Right ventricle myocardium superior (tissue), 1 donor: ENCODE data around the gene ATP6V1D. TPM values are rescaled to one million over a fixed set of nuclear protein-coding genes. Genes with fewer than 3 reads are reported as not detected.
"Not testable (repeated sequence)": the region's sequence is repeated elsewhere in the genome, so short reads cannot be mapped to it uniquely, and the experiment has no call there.

Experiments used
- ATAC-seq: fragments of 200-7000 bp; cut with Tn5 transposase; one replicate; pipeline ENCODE4 v1.9.1; 2020; ENCODE audit warnings: mild to moderate bottlenecking; ENCODE audit not compliant: poor library complexity
- DNase-seq: peaks from one replicate; pipeline ENCODE4 v3.0.0-alpha.2; 2020
- intact Hi-C: fragments of 100-400 bp; cut with DNase I; formaldehyde crosslinking; loops from one replicate; pipeline ENCODE4 v1.11.2; 2022
- total RNA-seq: library from RNA; stranded (reverse); fragmentation: NEBNext Ultra II Directional; extraction: Animal tissue kit (Norgen Biotek cat#: 25700); gene quantifications from one replicate; pipeline ENCODE4 v1.2.1, GENCODE V29; 2021
- donor health status: DM: no; HTN: yes; CAD: no; lungs with severe emphysema.

The ATP6V1D gene
- total RNA-seq, 1 donor from 2014 or later, result 154 TPM

DNA sequence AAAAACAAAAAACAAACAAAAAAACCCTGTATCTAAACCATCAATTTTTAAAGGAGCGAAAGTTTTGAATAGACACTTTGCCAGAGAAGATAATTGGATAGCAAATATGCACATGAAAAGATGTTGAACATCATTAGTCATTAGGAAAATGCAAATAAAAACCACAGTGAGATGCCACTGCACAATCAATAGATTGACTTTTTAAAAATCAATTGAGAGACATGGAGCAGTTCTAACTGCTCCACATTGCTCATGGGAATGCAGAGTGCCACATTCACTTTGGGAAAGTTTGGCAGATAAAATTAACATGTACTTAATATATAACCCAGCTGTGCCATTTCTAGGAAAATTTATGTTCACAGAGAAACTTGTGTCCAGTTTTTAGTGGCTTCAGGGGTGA is 13.2 kb upstream of the ATP6V1D start:
- intact Hi-C loops, result no loop called here
- no peak for ATAC-seq
- DNase-seq, result no peak

DNA sequence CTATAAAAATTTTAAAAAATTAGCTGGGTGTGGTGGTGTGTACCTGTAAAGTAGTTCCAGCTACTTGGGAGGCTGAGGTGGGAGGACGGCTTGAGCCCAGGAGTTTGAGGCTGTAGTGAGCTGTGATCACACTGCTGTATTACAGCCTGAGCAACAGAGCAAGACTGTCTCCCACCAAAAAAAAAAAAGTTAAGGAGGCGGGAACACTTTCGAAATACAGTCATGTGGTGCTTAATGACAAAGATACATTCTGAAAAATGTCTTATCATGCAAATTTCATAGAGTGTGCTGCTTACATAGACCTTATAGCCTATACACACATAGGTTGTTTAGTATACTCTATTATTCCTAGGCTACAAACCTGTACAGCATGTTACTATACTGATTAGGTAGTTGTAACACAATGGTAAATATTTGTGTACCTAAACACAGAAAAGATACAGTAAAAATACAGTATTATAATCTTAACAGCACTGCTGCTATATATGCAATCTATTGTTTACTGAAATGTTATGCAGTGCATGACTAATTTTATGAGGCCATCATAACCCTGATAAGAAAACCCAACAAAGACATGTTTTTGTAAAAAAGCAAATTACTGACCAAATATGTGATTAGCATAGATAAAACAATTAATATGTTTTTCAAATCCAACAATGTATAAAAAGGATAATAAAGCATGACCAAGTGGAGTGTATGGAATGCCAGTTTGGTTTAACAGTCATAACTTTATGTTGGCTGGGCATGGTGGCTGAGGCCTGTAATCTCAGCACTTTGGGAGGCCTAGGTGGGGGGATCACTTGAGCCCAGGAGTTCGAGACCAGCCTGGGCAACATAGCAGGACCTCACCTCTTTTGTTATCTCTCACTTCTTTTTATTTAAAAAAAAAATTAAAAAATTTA is 11.9 kb upstream of the ATP6V1D start:
- DNase-seq, result no peak
- intact Hi-C loops, result no loop called here
- no peak for ATAC-seq

DNA sequence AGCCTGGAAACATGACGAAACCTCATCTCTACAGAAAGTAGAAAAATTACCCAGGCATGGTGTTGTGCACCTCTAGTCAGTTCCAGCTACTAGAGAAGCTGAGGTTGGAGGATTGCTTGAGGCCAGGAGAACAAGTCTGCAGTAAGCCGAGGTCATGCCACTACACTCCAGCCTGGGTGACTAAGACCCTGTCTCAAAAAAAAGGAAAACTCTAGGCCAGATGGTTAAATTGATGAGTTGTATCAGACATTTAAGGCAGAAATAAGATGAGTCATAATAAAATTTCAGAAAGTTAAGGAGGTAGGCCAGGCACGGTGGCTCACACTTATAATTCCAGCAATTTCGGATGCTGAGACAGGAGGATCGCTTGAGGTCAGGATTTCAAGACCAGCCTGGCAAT is 11.2 kb upstream of the ATP6V1D start:
- ATAC-seq (no peak), DNase-seq (no peak)
- intact Hi-C loops, result no loop called here

DNA sequence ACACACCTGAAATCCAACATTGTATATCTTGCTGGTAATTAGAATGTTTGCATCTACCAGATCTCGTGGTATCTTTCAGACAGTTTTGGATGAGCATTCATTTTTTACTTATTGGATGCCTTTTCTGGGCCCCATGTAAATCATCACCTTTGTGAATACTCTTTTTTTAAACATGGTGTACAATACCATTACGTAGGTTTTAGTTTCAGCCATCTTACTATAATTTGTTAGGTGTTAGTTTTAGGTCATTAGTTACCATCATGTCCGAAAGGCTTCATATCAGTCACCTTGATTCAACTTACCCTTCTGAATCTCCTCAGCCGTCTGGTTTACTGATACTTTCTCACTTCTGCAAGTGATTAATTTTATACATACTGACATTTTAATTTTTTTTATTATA is 5.9 kb upstream of the ATP6V1D start:
- DNase-seq (no peak), ATAC-seq (no peak)
- intact Hi-C loops, result no loop called here

DNA sequence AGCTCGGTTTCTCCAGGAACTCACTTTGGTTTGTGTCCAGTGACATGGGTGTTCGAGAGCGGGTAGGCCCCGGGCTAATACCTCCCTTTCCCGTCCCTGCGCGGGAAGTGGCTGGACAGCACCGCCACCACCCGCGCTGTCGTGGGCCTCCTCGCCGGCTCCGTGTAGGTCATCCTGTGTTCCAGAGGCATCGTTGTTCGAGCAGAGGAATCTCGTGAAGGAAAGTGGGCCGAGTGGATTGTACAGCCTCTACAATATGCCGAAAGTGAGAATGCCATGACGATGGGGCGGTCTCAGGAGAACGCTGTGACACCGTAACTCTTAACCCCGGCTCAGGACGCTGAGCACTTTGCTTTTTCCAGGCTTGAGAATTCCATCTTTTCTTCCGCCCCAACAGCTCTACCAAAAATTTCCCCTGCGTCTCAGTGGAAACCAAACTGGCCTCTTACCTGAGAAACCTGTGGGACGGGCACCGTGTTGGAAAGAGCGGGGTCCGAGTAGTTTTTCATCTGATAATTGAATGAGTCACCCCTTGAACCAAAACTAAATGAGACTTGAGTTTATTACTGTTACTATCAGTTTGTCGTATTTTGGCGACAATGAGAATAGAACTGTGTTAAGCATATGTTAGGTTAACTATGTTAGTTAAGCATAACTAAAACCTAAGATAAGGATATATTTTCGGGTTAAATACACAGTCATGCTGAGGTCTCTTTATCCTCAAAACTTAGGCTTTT is 1.0 kb upstream of the ATP6V1D start:
- intact Hi-C loops, result no loop called here

DNA sequence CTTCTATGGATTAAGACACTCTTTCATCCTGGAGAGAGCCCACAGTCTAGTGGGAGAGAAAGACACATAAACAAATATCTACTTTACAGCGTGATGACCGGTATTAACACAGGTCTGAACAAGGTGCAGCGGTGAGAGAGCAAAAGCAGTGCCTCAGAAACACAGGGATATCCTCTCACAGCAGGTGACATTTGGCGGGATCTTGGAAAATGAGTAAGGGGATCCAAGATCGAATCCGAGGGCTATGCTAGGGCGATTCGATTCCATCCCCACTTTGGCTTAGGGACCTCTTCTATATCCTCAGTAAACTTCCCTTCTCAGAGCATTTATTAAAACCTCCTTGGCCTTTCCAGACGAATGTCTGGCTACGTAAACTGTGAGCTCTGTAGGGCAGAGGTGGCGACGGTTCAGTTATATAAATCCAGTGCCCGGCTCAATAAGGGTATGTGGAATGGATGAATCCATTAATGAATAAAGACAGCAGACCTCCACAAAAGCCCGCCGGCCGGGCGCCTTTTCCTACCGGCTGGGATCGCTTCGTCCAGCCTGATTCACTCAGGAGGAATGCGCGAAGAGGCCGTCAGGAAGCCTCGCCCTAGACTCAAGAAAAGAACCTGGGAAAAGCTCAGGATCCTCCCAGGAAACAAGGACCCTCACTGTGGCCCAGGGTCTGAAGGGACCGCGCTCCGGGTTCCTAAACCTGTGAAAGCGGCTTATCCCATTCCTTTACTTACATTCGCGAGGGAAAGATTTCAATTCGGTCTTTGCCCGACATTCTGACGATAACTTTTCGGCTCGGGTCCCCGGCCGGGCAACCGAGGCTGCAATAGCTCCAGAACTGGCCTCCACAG is 455 bp downstream of the ATP6V1D start:
- intact Hi-C loops, result no loop called here
- ATAC-seq (peak; percentile 0), DNase-seq (peak; percentile 52)

More for the DNA sequence above, 1.0 kb upstream of the ATP6V1D start:
- DNase-seq (no peak), ATAC-seq (peak; percentile 46)

DNA sequence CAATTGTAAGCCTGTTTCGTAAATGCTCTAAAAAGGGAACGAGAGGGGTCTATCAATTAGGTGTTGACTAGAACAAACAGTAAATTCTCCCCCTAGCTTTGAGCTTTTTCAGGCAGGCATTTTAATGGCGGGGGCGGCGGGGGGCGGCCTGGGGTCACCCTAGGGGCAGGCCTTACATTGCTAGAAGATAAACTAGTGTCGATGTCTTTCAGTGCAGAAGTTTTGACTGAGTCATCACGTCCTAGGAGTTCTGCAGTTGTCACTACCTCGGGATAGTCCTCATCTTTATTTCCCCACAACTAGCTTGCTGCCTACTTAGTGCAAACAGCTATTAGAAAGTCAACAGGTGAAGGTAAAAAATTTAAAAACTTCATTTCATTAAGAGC is 1.6 kb downstream of the ATP6V1D start:
- ATAC-seq, result no peak
- DNase-seq, result no peak
- intact Hi-C loops, result no loop called here

DNA sequence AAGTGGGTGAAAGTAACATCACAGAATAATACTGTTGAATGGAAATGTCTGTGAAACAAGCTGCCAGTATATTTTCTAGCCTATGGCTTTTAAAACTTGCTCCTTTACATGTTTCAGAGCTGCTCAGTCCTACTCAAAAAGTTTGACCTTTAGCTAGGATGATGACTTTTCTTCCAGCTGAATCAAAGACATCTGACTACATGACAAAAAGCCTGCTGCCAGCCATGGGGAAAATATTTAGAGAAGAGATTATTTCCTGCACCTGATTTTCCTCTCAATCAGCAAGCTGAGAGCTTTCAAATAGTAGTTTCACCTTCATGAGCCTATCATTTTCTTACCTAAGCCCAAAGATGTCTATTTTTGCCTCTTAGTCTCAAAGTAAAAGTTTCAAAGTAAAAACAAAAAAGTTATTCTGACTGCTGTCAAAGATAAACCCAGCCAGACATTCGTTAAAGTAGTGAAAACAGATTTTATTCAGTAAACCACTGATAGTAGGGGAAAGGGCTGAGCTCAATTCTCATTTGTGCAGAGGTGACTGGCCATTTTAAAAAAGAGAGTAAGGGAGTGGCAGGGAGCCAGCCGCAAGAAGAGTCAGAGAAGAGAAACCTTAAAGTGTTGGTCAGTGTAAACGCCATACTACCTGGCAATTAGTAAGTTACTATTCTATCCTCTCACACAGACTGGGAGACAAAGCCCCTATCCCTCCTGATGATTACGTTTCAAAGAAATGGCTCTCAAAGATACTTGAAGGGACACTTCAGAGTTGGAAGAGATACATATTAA is 2.2 kb downstream of the ATP6V1D start:
- ATAC-seq (no peak), DNase-seq (no peak)
- intact Hi-C loops, result no loop called here

DNA sequence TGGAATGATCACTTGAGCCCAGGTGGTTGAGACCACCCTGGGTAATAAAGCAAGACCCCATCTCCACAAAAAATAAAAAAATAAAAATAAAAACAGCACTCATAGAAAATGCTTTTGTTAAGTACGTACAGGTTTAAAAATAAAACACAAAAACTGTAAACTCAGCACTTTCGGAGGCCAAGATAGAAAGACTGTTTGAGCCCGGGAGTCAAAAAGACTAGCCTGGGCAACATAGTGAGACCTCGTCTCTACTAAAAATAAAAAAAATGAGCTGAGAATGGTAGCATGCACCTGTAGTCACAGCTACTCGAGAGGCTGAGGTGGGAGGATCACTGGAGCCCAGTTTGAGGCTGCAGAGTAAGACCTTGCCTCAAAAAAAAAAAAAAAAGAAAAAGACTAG is 7.5 kb downstream of the ATP6V1D start:
- intact Hi-C loops, result no loop called here
- ATAC-seq (no peak), DNase-seq (no peak)

DNA sequence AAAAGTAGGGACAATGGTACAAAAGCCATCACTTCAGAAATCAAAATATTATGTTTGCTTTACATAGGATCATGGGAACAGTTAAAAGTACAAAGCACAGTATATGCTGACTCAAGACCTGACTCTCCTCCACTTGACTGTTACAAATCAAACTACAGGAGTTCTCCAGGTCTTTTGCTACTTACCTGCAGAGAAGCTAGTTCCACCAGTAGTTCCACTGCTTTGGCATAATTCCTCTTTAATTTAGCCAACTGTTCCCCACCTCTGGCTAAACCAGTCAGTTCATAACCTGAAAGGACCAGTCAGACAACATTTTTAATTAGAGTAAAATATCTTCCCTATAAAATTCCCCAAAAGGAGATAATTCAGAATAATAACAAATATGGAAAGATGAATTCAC is 14.0 kb downstream of the ATP6V1D start:
- DNase-seq (no peak), ATAC-seq (no peak)
- intact Hi-C loops, result no loop called here

DNA sequence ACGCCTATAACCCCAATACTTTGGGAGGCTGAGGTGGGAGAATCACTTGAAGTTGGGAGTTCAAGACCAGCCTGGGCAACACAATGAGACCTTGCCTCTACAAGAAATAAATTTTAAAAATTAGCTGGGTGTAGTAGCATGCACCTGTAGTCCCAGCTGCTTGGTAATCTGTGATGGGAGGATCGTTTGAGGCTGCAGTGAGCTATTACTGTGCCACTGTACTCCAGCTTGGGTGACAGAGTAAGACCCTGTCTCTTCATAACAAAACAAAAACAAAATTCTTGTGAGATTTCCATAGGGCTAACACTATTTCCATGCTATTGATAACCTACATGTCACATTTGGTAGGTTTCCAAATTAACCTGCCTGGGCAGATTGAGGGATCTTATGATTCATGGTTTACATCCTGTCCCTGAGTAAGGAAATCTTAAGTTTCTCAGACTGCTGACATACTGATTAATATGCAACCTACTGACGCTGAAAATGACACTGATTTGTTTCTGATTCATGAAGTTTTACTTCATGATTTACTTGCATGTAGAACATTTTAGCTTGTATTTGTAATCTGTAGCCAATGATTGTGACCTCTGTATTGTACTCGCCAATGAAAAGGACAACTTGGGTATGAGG is 15.9 kb downstream of the ATP6V1D start:
- DNase-seq, result no peak
- no peak for ATAC-seq
- intact Hi-C loops, result no loop called here

DNA sequence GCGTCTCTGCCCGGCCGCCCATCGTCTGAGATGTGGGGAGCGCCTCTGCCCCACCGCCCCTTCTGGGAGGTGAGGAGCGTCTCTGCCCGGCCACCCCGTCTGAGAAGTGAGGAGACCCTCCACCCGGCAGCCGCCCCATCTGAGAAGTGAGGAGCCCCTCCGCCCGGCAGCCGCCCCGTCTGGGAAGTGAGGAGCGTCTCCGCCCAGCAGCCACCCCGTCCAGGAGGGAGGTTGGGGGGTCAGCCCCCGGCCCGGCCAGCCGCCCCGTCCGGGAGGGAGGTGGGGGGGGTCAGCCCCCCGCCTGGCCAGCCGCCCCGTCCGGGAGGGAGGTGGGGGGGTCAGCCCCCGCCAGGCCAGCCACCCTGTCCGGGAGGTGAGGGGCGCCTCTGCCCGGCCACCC is 18.4 kb downstream of the ATP6V1D start:
- ATAC-seq, intact Hi-C loops, DNase-seq: not testable (repeated sequence)

DNA sequence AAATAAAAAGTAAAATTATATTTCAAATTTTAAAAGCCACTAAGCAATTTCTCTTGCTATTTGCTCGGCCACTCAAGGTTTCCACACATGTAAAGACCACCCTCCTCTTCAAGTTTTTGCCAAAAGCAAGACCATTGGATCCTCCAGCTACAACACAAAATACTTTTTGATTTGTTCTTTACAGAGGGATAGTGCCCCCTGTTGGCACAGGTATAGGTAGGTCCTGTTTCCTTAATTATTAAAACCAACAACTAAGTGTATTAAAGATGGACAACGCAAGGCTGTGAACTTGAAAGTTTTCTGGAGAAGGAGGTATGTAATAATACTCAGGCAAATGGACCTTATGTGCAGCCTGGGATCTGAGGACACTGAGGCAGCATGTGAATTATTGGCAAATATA is 23.8 kb downstream of the ATP6V1D start:
- no peak for DNase-seq
- ATAC-seq, result no peak

DNA sequence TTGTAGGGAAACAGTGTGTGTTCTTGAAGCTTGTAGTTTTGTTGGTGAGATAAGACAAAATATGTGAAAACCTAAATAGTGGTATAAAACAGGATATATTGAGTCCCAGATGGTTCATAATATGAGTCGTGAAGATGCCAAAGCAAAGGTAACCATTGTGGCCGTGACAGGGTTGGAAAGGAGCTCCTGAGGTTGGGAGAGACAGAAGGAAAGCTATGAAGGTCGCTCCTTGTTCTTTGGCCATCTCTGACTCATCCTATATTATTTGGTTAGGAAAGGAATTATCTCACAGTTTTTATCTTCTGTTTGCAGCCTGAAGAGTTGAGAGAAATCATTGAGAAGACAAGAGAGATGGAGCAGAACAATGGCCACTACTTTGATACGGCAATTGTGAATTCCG is 27.1 kb downstream of the ATP6V1D start:
- ATAC-seq, result no peak
- DNase-seq, result no peak
- intact Hi-C loops, result no loop called here

More for the DNA sequence above, 23.8 kb downstream of the ATP6V1D start:
- intact Hi-C loops, result no loop called here

DNA sequence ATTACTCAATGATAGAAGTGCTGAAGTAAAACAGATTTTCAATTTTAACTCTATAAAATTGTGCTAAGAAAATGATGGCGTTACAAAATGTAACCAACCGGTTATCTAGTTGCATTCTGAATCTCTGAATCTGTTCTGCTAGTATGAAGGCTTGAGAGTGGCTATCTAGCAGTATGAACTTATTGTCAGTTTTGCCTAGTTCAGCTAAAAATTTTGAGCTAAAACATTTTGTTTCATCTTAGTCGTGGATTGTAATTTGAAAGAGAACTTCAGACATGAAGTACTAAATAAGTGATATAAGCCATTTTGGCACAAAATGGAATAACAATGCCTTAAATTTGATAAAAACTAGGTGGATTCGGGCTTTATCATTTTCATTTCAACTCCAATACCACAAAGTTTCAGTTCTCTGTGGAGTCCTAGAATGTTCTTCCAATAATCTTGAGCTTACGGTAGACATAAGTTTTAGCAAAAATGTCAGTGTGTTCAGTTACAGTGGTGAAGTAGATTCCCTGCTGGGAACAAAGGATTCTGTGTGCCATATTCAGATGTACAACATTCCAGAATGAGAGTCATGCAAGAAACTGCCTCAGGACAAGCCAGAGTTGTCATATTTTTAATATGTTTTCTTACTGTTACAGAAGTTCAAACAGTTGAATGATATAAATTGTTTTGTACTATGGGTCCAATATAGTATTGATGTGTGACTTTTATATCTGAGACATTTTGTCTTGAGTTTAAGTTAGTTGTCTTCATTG is 28.1 kb downstream of the ATP6V1D start:
- intact Hi-C loops, result no loop called here
- DNase-seq (no peak), ATAC-seq (no peak)

DNA sequence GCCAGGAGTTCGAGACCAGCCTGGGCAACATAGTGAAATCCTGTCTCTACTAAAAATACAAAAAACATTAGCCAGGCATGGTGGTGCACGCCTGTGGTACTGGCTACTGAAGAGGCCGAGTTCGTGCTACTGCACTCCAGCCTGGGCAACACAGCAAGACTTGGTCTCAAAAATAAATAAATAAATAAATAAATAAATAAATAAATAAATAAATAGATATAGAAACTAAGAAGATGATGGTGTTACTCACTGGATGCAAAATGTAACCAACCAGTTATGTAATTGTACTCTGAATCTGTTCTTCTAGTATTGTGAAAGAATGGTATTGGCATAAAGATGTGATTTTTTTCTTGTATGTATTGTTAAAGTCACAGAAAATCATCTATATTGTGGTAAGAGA is 29.9 kb downstream of the ATP6V1D start:
- DNase-seq, ATAC-seq, intact Hi-C loops: not testable (repeated sequence)

DNA sequence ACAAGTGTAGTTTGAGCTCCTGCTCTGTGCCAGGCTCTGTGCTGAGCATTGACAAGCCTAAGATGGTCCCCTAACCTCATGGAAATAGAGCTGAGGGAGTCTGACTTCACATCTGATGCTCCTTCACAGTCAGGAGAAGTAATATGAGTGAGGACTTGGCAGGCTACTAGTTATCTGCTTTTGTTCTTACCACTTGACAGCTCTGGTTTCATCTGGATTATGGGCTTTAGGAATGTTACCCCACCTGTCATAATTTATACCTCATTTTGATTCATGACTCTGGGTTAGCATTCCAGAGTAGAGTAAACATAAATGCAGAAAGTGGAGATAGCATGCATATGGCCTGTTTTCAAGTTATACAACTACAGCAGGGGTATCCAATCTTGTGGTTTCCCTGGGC is 40.5 kb downstream of the ATP6V1D start:
- DNase-seq, result no peak
- no peak for ATAC-seq
- intact Hi-C loops, result no loop called here
